ENCODE measurements around the gene SARDH.

Gene SARDH

DNA sequence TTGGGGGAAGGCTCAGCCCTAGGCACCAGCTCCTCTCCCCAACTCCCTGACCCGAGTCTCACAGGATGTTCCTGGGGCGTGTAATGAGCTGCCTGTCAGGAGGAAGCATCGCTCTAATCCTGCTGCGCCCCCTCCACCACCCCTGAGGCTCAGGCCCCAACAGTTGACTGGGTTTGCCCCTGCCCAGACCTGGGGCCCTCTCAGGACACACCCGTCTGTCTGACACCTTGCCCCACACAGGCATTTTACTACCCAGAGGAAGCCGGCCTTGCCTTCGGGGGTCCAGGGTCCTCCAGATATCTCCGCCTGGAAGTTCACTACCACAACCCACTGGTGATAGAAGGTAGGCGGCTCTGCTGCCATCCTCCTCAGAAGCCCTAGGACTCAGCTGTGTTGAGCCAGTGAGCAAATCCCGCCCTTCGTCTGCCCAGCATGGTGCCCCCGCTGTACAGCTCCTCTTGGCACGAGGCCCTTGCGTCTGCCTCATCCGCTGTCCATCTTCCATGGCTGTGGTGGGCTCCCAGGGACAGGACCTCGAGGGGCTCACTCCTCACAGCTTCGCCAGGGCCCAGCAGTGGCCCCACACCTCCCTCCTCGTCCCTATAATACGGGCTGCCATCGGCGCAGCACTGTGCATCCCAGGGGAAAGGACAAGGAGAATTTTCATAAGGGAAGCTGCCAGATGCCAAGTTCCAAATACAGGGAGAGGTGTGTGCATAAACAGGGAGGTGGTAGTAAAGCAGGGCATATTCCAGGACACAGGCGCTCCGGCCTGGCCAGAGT lies 94.0 kb downstream of the SARDH start:
- DNase-seq (ENCODE audit: low read depth), result no peak

DNA sequence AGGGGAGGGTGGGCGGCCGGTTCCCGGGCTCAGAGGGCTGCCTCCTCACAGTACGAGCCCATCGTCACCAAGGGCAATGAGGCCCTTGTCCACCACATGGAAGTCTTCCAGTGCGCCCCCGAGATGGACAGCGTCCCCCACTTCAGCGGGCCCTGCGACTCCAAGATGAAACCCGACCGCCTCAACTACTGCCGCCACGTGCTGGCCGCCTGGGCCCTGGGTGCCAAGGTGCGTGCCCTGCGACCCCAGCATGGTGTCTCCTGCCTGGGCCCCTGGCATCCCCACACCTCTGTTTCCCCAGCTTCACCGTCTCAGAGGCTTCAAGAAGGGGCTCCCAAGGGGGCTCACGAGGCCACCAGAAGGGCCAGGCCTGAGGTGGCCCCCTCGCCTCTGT lies 94.8 kb downstream of the SARDH start:
- DNase-seq (ENCODE audit: low read depth), result no peak

DNA sequence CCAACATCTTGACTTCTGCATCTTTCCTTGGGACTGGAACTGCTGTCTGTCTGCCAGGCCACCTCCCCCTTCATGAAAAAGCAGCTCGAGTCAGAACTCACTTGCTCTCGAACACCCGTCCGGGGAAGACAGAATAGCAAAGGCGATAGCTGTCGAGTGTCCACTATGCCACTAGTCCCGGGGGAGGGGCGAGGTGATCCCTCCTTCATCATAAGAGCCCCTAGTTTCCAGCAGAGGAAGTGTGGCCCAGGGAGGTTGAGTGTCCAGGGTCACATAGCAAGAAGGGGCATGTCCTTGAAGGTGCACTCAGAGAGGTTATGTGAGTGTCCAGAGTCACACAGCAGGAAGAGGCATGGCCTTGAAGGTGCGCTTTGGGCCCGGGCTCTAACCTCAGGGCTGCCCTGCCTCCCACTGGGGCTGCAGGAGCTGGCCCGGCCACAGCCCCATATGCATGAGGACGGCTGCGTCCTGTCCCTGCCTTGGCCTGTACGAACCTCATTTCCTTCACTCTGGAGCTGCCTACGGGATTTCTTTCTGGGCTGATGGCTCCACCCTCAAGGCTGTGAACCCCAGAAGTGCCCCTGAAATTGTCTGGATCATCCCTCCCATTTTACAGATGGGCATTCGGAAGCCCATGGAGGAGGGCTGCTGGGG lies 95.3 kb downstream of the SARDH start:
- DNase-seq (ENCODE audit: low read depth), result no peak

DNA sequence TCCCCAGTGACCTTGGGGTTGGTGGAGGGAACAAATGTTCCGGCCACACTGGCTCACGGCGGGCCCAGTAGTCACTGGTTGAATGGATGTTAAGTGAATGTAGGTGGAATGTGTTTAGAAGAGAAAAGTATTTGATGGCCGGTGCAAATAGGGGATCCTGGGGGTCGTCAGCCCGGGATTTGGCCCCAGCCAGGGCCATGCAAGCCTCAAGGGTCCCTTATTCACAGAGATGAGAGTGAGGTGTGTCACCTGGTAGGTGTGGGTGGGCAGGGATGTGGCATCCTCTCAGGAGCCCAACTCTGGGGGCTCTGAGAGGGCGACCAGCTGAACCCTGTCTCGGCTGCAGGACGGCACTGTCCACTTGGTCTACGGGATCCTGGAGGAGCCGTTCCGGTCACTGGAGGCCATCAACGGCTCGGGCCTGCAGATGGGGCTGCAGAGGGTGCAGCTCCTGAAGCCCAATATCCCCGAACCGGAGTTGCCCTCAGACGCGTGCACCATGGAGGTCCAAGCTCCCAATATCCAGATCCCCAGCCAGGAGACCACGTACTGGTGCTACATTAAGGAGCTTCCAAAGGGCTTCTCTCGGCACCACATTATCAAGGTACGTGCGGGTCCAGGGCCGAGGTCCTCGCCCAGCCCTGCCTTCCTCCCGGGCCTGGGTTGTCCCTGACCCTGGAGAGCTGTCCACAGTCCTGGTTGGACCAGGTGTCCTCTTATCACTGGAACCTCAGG lies 96.1 kb downstream of the SARDH start:
- no peak for DNase-seq (ENCODE audit: low read depth)

DNA sequence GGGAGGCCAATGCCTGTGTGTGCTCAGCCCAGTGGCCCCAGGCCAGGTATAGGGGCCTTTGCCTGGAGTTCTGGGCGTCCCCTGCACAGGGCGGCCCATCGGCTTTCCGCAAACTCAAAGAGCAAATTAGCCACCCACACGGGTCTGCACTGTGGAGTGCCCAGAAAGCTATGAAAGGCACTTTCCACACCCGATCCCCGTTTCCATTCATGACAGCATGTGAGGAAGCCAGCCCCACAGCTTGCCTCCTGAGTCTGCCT lies 96.8 kb downstream of the SARDH start:
- no peak for DNase-seq (ENCODE audit: low read depth)

DNA sequence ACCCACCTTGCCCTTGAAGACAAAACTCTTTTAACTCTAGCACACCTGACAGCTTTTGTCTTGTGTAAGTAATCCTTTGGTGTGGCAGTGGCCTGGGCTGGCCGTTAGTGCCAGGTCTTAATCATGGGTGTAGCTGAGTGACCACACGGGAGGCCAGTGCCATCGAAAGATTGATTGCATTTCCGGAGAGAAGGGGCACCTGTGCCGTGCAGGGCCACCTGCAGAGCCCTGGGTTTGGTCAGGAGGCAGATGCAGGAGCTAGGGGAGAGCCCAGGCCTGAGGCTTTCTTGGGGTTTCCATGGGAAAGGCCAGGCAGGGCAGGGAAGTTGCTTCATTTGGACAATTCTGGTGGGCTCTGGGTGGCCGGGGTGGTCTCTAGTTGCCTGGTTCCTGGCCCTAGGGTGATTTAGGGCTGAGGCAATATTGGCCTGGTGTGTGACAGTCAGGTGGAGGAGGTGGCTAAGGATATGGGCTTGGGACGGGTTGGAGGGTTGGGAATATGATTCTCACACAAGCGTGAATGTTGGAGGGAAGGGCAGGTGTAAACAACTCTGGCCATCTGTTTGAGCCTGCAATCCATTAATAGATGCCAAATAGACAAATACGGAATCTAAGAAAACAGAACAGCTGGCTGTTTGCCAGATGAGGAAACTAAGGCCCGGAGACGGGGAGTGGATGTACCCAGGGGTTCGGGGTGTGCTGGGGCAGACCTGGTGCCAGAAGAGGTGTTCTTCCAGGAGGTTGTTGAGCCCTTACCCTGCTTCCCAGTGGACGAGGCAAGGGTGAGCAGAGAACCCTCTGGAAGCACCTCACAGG lies 97.4 kb downstream of the SARDH start:
- DNase-seq (ENCODE audit: low read depth), result no peak

DNA sequence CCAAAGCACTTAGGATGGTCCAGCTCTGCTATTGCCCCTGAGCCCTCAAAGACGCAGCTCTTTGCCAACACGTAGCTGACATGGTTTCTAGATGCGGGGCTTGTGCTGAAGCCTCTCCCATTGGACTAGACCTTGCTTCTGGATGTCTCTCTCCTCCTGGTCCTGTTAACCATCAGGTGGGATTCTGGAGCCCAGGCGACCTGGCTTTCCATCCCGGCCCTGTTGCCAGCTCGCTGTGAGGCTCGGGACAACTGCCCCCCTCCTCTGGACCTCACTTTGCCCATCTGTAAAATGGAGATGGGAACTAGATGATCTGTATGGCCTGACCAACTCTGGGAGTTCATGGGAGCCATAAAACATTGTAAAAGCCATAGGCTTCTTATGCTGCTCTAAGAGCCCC lies 98.0 kb downstream of the SARDH start:
- DNase-seq (ENCODE audit: low read depth), result no peak

DNA sequence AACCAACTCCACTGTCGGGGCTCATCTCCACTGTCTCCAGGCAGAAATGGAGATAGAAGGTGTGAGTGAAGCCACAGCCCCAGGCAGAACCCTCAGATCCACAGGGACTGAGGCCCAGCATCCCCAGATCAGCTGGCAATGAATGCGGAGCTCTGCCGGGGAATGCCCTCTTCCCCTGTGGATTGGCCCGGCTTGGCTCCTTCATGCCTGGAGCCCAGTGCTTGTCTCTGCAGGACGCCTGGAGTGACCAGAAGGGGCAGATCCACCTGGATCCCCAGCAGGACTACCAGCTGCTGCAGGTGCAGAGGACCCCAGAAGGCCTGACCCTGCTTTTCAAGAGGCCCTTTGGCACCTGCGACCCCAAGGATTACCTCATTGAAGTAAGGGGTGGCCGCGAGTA lies 98.5 kb downstream of the SARDH start:
- DNase-seq (ENCODE audit: low read depth), result no peak

DNA sequence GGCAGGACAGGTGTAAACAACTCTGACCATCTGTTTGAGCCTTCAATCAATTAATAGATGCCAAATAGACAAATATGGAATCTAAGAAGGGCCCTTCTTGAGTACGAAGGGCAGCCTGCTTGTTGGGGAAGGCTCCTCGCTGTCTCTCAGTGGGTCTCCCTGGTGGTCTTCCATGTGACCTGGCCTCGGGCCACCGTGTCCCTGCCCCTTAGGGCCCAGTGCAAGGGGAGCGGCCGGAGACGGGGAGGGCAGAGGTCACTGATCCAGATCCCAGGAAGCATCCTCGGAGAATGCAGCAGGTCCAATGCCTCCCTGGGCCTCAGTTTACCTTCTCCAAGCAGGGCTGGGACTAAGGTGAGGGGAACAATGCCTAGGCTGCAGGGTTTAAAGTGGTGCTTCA lies 99.4 kb downstream of the SARDH start:
- DNase-seq (ENCODE audit: low read depth), result no peak

DNA sequence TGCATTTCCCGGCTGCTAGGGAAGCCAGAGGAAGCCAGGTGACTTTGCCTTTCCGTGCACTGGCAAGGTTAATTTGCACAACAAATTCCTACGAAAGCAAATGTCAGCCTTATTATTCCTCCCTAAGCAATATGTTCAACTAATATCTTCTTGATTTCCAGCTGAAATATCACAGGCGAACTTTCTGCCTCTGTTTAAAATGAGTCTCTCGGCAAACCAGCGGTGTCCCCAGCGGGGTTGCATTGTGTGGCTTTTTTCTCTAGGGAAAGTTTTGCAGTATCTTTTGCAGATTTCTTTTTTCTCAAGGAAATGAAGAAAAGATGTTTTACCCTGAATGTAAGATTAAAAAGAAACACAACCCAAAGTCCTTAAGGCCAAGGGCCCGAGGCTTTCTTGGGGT lies 100.1 kb downstream of the SARDH start:
- DNase-seq (ENCODE audit: low read depth), result no peak

DNA sequence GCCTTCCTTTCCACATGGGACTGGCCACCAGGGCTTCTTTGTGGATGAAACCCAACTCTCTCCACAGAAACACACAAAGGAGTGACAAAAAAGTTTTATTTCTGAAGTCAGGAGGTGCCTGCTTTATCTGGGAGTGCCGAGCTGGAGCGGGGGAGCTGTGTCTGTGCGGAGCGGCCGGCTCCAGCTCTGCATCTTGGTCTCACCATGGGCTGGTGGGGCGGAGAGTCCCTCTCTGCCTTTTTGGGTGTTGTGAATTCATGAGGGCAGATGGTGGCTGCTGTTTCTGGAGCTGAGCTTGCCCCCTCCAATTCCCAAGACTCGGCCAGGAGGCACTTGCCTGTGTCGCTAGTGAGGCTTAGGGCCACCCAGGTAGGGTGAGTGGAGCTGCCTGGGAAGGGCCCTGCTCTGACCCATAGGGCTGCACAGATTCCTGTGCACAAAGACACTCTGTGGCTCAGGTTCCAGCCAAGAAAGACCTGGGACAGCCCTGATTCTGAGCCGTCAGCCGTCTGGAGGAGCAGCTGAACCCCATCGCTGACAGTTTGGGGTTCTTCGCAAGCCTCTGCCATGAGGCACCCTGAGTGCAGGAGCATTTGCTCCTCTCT lies 100.6 kb downstream of the SARDH start:
- DNase-seq (ENCODE audit: low read depth), result no peak

DNA sequence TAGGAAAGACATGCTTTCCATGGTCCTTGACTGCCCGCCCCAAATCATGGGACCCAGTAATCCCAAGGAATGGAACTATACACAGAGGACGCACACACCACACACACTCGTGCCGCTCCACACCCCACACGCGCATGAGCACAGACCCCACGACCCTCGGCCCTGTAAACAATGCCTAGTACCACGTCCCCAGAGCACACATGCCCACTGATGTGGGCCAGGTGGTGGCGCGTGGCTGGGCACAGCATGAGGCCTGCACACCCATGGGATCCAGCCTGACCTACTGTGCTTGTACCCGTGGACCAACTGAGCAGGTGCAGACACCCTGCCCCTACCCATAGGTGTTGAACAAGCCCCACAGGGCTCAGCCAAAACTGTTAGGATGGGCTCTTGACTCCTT lies 101.2 kb downstream of the SARDH start:
- DNase-seq (ENCODE audit: low read depth), result no peak

DNA sequence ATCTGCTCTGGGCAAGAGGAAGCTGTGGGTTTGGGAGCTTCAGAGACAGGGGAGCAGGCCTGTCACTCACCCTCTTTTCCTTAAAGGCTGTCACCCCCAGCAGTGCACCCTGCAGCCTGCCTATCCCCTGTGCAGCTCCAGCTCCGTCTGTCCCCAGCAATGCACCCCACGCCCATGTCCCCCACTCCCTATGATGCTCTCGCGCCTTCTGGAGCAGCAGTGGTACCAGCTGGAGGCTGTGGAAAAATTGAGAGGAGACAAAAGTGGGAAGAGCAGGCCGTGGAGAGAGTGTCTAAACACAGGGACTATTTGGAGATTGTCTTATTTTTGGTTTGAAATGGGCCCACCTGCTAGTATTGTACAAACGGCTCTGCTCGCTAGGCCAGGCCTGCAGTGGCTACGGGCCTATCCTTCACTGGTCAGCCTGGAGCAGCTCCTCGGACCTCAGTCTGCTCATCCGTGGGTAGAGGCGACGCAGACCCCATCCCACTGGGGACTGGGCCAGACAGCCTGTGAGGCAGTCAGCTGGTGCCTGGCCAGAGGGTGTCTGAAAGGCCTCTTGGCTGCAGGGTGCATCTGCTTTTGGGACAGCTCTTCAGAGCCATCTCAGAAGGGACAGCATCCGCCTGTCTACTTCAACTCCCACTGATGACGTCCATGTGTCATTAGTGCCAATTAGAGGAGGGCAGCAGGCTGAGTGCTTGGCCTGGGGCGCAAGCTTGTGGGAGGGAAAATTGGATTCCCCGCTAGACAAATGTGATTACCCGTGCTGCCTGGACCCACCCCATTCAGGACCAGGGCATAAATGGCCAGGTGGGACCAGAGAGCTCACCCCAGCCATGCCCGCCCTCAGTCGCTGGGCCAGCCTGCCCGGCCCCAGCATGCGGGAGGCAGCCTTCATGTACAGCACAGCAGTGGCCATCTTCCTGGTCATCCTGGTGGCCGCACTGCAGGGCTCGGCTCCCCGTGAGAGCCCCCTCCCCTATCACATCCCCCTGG lies 102.3 kb downstream of the SARDH start, which contains the start of gene DBH:
Gene DBH (plus strand): TSS at position 831 of the 999 bp plus-strand sequence. CDS start 9 bp downstream, at position 840.
- no peak for DNase-seq (ENCODE audit: low read depth)

DNA sequence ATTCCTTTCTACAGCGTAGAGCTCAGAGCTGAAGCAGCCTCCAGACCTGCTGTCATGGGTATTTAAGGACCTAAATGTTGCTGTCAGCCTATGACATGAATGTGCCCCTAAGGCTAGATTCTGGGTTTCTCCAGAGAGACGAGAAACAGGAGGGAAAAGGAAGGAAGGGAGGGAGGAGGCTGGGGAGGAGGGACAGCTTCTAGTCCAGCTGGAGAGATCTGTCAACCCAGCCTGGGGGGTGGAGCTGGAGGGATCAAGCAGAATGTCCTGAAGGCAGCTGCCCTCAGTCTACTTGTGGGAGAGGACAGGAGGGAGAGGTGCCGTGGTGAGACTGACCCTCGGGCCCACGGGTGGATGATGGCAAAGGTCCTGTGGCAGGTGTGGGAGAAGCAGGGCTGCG lies 103.1 kb downstream of the SARDH start:
- no peak for DNase-seq (ENCODE audit: low read depth)

DNA sequence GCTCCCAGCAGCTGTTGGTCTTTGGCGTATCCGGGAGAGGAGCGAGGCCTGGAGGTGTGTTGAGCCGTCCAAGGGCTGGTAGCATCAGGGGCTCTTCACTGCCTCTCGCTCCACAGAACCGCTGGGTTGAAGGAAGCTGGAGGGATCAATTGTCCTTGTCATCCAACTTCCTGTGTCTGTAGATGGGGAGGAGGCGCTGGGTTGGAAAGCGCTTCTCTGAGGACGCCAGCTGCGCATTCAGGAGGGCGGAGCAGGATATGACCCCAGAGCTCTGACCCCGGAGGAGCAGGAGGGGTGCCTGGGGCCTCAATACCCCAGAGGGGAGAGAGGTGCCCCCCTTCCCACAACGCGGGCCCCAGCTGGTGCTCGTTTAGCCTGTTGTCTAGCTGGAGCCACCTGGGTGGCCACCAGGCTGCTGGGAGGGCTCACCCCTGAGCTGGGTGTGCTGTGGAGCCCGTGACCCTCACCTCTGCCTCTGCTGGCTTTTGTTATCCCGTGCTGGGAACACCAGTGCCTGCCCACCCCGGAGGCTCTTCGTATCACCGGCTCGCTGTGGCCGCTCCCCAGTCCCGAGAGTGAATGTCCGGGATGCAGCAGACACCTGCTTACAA lies 104.0 kb downstream of the SARDH start:
- no peak for DNase-seq (ENCODE audit: low read depth)

DNA sequence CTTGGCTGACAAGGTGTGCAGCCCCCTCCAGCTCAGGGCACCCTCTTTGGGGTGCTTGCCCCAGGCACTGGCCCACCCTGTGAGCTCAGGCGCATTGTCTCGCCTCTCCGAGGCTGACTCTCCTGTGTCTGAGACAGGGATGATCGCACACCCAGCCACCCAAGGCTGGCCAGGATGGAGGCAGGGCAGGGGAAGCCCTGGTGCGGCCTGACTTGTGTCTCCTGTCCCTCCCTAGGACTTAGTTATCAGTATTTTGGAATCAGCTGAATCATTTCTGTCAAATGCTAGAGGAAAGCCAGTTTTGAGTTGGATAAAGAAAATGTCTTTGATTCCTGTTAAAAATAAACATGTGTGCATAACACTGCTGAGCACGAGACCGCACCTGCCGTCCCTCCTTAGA lies 104.5 kb downstream of the SARDH start:
- no peak for DNase-seq (ENCODE audit: low read depth)

DNA sequence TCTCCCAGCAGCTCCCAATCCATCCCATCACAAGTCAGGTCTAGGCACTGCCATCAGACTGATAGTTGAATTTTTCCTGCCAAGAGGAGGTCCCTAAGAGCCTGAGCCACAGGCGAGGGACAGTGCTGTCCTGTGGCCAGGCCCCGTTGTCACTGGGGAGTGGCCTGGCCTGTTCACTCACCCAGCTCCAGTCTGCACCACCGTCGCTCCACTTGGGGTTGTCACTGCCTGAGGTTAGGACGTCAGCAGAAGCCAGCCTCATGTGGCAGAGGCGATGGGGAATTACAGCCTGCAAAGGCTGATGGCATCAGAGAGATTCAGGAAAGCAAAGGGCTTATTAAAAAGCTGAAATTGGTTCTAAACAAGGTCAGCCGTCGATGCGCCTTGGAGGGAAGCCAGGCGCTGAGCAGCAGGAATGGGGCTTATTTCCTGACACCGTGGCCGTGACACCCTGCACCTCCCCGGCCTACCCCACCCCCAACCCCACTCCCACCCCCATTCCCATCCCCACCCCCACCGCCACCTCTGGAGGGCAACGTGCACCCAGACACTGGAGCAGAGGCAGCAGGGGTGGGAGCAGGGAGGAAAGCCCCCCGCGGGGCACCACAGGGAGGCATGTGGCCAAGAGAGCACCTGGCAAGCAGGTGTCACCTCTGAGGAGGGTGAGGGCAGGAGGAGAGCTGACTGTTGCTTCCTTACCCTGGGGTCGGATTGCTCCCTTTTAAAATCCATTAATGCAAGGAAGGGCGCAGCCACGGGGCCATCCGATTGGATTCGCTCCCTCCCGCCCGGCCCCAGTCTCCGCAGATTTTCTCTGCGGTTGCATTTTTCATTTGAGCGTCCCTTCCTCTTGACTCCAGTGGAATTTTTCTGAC lies 105.1 kb downstream of the SARDH start:
- no peak for DNase-seq (ENCODE audit: low read depth)

DNA sequence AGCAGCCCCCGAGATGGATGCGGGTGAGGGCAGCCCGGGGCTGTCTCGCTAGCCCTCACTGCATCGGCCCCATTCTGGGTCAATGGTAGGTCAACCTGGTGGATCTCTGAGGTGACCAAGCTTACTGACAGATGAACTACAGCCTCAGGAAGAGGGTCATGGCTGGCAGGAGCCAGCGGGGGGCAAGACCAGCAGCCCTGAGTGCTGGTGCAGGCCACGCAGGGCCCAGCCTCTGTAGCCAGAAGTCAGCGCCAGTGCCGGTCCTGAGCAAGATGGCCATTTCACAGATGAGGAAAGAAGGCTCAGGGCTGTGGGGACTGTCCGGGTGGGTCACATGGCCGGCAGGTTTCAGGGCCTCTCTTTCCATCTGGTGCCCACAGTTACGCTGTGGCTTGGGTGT lies 107.0 kb downstream of the SARDH start:
- DNase-seq (ENCODE audit: low read depth), result no peak
